Osteocyte (in vitro differentiated cells): ENCODE data around the gene CUL4A. TPM values are rescaled to one million over a fixed set of nuclear protein-coding genes. Genes with fewer than 3 reads are reported as not detected.

Experiments used
- DNase-seq: peaks from one replicate; pipeline ENCODE4 v3.0.0; 2021; ENCODE audit warnings: mixed read lengths; ENCODE audit not compliant: unreplicated experiment; ENCODE audit errors: extremely low spot score
- H3K27ac Mint-ChIP-seq: one replicate; pipeline ENCODE4 v1.8.0; 2021; ENCODE audit warnings: mild to moderate bottlenecking, mixed read lengths; ENCODE audit not compliant: unreplicated experiment
- H3K27me3 Mint-ChIP-seq: one replicate; pipeline ENCODE4 v1.8.0; 2021; ENCODE audit warnings: mixed read lengths; ENCODE audit not compliant: unreplicated experiment
- H3K36me3 Mint-ChIP-seq: one replicate; pipeline ENCODE4 v1.8.0; 2021; ENCODE audit warnings: mixed read lengths; ENCODE audit not compliant: unreplicated experiment
- H3K4me1 Mint-ChIP-seq: one replicate; pipeline ENCODE4 v1.8.0; 2021; ENCODE audit warnings: mixed read lengths; ENCODE audit not compliant: unreplicated experiment
- H3K4me3 Mint-ChIP-seq: one replicate; pipeline ENCODE4 v1.8.0; 2021; ENCODE audit warnings: mild to moderate bottlenecking, moderate library complexity, mixed read lengths; ENCODE audit not compliant: unreplicated experiment
- H3K9me3 Mint-ChIP-seq: one replicate; pipeline ENCODE4 v1.8.0; 2021; ENCODE audit warnings: mixed read lengths; ENCODE audit not compliant: unreplicated experiment
- CTCF ChIP-seq: fragments of 200-600 bp; sonication (generic); IDR thresholded peaks from 2 replicates; pipeline ENCODE4 v1.5.0; 2021; ENCODE audit warnings: antibody characterized with exemption, mild to moderate bottlenecking, moderate library complexity
- total RNA-seq: library from RNA; stranded (reverse); gene quantifications from 2 replicates; pipeline ENCODE4 v1.2.1, GENCODE V29; 2021

CUL4A gene
- total RNA-seq, 1 donor from 2014 or later: 76.7 TPM

- DNase-seq: no peak
- no peaks in the 10 kb centered on the region for H3K27me3 Mint-ChIP-seq
- no peak overlapping the region for H3K4me3 Mint-ChIP-seq
- H3K9me3 Mint-ChIP-seq: peaks cover 8% of the 10 kb centered on the region
- H3K4me1 Mint-ChIP-seq: peaks cover 15% of the 10 kb centered on the region
- TF ChIP-seq CTCF: no peak
- H3K36me3 Mint-ChIP-seq: peaks cover 31% of the 10 kb centered on the region
- no peak overlapping the region for H3K27ac Mint-ChIP-seq
Measured at GRCh38 chr13:113167575-113167974, 41.8 kb upstream of the CUL4A start.

- no peak for TF ChIP-seq CTCF
- Mint-ChIP-seq H3K9me3 (peaks cover 8% of the 10 kb centered on the region), H3K4me3 (no peak overlapping the region), H3K27me3 (no peaks in the 10 kb centered on the region), H3K36me3 (peaks cover 35% of the 10 kb centered on the region), H3K4me1 (peaks cover 15% of the 10 kb centered on the region), H3K27ac (no peak overlapping the region)
- DNase-seq: no peak
Measured at GRCh38 chr13:113168211-113168610, 41.2 kb upstream of the CUL4A start.

GRCh38 chr13:113169277-113170272 lies 39.8 kb upstream of the CUL4A start:
- Mint-ChIP-seq H3K36me3 (peaks cover 39% of the 10 kb centered on the region), H3K27ac (no peak overlapping the region)

GRCh38 chr13:113170511-113170910 lies 38.9 kb upstream of the CUL4A start:
- peaks cover 8% of the 10 kb centered on the region for H3K9me3 Mint-ChIP-seq
- DNase-seq: no peak
- H3K4me1 Mint-ChIP-seq: peaks cover 9% of the 10 kb centered on the region
- TF ChIP-seq CTCF: no peak
- H3K36me3 Mint-ChIP-seq: peaks cover 45% of the 10 kb centered on the region
- no peak overlapping the region for H3K27ac Mint-ChIP-seq
- H3K4me3 Mint-ChIP-seq: no peak overlapping the region
- H3K27me3 Mint-ChIP-seq: no peaks in the 10 kb centered on the region

More at GRCh38 chr13:113169277-113170272, 39.8 kb upstream of the CUL4A start:
- H3K4me3 Mint-ChIP-seq: no peak overlapping the region
- TF ChIP-seq CTCF: no peak
- no peaks in the 10 kb centered on the region for H3K27me3 Mint-ChIP-seq
- peaks cover 15% of the 10 kb centered on the region for H3K4me1 Mint-ChIP-seq
- H3K9me3 Mint-ChIP-seq: peaks cover 8% of the 10 kb centered on the region
- DNase-seq: no peak
